COLO668 (cell line): ENCODE results near the gene MAIP1.
"Not testable (repeated sequence)": the region's sequence is repeated elsewhere in the genome, so short reads cannot be mapped to it uniquely, and the experiment has no call there.

ENCODE experiments used
- DNase-seq: peaks from one replicate; lab custom pipeline; 2025; ENCODE audit not compliant: unreplicated experiment; lab: John Stamatoyannopoulos, UW

MAIP1 gene, protein sequence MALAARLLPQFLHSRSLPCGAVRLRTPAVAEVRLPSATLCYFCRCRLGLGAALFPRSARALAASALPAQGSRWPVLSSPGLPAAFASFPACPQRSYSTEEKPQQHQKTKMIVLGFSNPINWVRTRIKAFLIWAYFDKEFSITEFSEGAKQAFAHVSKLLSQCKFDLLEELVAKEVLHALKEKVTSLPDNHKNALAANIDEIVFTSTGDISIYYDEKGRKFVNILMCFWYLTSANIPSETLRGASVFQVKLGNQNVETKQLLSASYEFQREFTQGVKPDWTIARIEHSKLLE

DNA sequence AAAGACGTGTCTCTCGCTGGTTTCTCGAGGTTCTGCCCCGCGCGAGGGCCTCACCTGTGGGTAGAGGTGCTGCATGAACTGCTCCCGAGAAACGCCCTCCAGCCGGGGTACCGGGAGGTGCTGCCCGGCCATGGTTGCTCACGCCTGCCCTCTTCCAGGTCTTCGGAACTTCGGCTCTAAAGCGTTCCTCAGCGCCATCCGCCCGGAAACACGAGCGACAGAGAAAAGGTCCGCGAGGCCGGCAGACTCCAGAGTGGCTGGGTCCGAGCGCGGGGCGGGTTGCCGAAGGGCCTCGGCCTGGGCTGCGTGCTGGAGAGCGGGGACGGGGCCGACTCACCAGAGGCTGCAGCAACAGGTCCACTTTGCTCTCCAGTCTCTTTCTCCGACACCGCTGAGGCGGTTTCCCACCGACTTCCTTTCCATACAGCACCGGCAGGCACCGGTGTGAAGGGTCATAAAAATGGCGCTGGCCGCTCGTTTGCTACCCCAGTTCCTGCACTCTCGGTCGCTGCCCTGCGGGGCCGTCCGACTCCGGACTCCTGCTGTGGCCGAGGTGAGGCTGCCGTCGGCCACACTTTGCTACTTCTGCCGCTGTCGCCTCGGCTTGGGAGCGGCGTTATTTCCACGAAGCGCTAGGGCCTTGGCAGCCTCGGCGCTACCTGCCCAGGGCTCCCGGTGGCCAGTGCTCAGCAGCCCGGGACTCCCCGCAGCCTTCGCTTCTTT is at the start of gene MAIP1, which contains the start of gene TYW5:
MAIP1 (plus strand) TSS at position 244 of the 723 bp plus-strand sequence; CDS start at position 461, 217 bp downstream.
TYW5 (minus strand) TSS at position 153 of the 723 bp plus-strand sequence; CDS start at position 132, 21 bp downstream.
- DNase-seq, result peak; percentile 89

DNA sequence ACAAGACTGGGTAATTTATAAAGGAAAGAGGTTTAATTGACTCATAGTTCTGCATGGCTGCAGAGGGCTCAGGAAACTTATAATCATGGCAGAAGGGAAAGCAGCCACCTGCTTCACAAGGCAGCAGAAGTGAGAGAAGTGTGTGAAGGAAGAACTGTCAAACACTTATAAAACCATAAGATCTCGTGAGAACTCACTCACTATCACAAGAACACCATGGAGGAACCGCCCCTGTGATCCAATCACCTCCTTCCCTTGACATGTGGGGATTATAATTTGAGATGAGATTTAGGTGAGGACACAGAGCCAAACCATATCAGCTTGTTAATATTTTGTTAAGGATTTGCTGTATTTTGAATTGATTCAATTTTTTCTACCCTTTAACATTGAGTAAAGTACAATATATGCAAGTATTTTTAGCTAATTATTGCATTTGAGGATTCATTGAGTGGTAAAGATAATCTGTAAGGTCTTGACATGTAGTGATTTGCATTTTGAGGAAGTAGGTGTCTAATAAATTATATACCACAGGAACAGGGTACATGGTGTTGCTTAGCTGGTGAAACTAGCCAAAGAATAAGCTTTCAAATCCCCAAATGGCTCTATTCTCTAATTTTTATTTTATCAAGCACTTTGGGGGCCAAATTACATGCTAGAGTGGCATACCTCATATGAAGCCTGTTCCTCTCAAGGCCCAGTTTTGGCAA is 48.2 kb upstream of the MAIP1 start:
- no peak for DNase-seq

DNA sequence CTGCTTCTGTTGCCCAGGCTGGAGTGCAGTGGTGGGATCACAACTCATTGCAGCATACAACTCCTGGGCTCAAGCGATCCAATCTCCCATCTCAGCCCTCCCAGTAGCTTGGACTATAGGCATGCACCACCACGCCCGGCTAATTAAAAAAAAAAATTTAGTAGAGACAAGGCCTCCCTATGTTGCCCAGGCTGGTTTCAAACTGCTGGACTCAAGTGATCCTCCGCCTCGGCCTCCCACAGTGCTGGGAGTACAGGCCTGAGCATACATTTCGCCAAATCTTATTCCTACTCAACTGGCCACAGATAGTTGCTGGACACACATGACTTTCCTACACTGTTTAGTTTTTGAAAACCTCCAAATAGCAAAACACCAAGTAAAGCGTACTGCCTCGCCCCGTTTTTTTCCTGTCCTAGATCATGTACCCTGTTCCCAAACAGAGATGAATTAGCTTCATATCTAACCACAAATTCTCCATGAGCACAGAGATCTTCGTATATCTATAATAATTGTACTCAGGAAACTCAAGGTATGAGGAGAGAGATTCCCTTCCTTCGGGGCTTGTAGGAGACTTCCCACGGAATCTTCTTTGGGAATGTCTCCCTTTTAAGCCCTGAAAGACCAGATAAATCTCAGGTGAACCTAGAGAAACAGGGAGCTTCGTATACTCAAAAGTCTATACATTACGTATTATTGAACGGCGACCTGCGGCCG is 44.9 kb upstream of the MAIP1 start:
- DNase-seq, result no peak

DNA sequence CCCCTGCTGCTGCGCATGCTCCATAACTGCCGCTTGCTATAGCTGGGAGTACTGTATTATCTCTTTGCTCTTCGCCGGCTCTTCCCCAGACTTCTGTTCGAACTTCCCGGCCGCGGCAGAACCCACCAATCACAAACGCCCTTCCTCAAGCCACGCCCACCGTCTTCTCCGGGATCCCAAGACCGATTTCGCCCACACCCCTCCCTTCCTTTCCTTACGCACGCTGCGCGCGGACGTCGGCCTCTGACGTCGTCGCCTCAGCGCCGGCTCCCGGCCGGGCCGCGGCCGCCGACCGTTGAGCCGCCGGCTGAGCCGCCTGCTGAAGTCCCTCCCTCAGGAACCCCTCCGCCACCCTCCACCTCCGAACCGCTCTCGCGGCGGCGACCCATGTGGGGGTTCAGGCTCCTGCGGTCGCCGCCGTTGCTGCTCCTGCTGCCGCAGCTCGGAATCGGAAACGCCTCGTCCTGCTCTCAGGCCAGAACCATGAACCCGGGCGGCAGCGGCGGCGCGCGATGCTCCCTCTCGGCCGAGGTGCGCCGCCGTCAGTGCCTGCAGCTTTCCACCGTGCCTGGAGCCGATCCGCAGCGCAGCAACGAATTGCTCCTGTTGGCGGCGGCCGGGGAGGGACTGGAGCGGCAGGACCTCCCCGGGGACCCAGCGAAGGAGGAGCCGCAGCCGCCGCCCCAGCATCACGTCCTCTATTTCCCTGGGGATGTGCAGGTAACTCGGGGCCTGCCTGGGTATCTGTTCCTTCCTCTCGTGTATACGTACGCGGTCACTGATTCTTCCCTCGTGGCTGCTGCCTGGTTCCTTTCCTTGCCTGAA is 44.1 kb upstream of the MAIP1 start, which contains the start of gene C2orf69:
C2orf69 (plus strand) TSS at position 242 of the 825 bp plus-strand sequence; CDS start at position 388, 146 bp downstream.
- DNase-seq, result peak; percentile 97

DNA sequence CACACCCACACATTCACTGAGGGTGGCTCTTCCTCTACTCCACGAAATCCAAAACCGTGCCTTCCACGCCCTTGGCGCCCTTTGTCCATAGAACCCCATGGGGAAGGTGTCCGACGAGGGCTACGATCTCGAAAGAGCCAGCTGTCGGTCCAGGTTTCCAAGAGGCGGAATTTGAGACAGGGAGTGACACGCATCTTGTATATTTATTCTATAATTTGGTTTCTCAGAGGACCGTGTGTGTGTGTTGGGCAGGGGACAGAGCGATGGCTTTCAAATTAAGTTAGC is 43.6 kb upstream of the MAIP1 start:
- peak; percentile 69 for DNase-seq

DNA sequence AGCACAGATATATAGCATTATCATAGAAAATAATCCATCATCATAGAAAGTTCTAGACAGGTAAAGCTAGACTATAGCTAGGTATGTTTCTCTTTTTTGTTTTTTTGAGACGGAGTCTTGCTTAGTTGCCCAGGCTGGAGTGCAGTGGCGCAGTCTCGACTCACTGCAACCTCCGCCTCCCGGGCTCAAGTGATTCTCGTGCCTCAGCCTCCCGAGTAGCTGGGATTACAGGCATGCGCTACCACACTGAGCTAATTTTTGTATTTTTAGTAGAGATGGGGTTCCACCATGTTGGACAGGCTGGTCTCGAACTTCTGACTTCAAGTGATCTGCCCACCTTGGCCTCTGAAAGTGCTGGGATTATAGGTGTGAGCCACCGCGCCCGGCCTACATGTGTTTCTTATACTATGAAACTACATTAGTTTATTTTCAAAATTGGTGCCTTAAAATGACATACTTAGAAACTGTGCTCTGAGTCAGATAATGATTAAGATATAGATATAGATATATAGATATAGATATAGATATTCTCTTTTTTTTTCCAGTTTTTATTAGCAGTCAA is 42.7 kb upstream of the MAIP1 start:
- DNase-seq, result not testable (repeated sequence)

DNA sequence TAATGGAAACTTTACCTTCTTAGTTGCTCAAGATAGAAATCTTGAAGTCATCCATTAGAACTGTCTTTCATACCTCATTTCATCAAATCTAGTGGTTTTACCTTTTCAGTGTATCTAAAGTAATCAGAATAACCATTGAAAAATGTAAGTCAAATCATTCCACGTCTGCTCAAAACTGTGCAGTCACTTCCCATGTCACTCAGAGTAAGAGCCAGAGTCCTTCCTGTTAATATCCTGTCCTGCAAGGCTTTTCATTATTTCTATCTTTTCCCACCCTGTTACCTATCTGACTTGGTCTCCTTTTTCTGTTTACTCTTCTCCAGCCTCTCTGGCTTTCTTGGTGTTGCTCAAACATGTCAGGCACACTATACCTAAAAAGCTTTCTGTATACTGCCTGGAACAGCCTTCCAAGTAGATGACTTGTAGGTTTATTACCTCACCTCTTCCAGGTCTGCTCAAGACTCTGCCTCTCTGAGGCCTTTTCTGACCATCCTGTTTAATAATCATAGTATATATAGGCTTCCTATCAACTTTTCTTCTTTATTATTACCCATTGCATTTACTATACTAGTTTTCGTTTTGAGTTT is 40.9 kb upstream of the MAIP1 start:
- no peak for DNase-seq

DNA sequence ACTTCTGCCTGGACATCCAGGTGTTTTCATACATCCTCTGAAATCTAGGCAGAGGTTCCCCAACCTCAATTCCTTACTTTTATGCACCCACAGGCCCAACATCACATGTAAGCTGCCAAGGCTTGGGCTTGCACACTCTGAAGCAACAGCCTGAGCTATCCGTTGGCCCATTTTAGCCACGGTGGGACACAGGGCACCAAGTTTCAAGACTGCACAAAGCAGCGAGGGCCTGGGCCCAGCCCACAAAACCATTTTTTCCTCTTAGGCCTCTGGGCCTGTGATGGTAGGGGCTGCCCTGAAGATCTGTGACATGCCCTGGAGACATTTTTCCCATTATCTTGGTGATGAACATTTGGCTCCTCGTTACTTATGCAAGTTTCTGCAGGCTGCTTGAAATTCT is 38.4 kb upstream of the MAIP1 start:
- DNase-seq, result no peak

DNA sequence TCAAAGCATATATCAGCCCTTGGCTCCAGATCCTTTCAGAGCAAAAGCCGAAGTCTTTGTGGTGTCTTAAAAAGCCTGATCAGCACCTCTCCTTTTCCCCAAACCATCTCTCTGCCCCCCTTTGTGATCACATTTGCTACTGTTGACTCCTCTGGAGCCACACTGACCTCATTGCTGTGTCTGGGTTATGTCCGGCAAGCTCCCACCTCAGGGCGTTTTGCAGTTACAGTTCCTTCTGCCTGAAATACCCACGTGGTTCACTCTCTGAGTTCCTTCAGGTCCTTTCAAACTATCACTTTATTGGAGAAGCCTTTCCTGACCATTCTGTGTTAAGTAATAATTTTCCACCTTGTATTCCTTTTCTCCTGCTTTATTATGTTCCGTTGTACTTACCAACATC is 32.5 kb upstream of the MAIP1 start:
- DNase-seq, result no peak

DNA sequence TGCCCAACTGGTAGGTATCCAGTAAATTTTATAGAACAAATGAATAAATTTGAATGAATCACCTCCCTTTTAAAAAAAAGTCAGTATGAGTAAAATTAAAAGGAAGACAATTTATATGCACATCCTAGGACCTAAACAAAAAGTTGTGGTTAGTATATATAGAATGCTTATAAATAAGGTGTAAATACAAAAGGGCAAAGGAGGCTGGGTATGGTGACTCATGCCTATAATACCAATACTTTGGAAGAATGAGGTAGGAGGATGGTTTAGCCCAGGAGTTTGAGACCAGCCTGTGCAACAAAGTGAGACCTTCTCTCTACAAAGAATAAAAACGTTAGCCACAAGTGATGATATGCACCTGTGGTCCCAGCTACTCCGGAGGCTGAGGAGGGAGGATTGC is 31.5 kb upstream of the MAIP1 start:
- no peak for DNase-seq

DNA sequence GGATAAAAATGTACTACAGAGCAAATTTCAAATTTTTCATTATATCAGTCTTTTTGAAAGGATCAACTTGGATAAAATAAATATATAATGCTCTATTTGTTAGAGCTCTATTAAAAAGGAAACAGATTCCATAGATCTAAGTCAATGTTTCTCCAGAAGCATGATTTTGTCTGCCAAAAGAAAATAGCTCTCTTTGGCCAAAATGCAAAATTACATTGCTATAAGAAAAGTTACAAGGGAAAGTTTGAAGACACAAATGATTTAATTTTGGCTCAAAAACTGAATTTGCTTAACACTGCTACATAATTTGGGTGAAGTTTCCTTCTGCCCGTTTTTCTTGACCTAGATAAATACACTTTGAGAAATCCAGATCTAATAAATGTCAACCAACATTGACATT is 28.6 kb upstream of the MAIP1 start:
- DNase-seq, result no peak

DNA sequence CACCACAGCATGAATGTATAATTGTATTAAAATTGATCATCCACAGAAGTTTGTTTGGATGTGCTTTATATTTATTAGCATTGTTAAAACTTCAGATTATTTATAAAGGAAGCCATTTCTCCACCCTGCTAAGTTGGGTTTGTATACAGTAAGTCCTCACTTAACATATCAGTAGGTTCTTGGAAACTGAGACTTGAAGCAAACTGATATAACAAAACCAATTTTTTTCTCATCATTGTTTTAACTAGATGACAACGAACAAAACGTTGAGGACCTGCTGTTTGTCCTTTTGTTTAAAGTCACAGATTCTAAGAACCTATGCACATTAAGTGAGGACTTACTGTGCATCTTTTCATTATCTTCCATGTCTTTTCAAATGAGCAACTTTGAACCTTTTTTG is 27.2 kb upstream of the MAIP1 start:
- DNase-seq, result no peak

DNA sequence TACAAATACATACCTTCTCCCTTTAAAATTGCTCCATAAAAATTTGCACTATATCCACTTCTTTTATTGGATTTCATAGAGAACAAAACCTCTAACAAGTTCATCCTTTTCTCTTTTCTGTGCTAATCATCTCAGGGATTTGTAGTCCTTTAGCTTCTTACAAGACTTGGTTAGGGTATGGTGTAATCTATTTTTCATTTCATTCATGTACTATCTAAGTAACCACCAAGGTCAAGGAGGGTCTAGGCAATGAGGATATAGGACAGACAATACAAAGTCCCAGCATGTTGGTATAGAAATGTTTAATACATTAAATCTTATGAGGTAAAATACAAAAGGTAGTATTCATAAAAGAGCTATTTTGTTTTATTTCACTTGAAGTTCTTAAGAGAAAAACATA is 26.8 kb upstream of the MAIP1 start:
- no peak for DNase-seq

DNA sequence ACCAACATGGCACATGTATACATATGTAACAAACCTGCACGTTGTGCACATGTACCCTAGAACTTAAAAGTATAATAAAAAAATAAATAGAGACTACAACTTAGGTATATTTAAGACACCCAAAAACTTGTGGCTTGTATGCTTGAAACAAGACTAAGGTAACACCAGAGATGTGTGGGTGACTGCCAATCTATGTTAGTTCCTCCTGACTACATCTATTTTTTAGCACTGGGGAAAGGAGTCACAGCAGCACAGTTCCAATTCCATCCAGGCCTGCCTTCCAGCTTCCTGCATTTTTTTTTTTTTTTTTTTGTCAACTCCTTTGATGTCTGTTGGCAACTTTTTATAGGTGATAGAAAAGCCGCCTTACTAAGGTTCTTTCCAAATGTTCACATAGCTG is 26.1 kb upstream of the MAIP1 start:
- no peak for DNase-seq

DNA sequence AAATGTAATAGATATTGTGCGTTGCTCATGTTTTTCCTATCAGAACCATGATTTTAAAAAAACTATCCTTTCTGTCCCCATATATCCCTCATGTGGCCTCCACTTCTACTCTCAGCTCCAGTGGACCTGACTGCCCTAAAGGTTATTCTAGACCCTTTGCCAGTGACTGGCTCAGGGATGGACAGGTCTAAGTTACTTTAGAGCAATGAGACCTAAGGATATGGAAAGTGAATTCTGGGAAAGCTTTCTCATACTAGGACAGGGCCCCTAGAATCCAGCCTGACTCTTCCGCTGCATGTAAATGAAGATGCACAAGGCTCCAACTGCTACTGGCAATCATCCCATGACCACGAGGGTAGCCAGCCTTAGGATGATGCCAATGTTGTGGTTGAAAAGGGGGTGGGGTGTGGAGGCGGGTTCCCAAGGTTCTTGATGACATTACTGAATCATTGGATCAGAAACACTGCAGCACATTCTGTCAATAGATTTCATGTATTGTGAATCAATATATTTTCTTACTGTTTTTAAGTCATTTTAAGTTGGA is 23.0 kb upstream of the MAIP1 start:
- DNase-seq, result no peak

DNA sequence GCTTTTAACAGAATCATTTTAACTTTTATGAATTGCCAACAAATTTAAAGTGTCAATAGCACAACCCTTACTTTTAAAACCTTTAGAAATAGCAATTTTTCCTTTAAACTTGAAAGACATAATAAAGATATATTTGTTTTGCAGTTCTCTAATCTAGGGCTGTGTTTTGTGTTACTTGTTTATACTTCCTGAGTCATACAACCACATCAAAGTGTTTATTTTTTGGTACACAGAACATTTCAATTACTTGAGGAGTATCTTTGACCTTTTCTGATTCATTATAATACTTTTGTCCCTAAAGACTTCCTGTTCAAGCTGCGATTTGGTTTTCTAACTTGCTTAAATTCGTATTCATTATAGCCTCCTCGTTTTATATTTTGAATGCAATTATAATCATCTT is 21.9 kb upstream of the MAIP1 start:
- DNase-seq, result no peak

DNA sequence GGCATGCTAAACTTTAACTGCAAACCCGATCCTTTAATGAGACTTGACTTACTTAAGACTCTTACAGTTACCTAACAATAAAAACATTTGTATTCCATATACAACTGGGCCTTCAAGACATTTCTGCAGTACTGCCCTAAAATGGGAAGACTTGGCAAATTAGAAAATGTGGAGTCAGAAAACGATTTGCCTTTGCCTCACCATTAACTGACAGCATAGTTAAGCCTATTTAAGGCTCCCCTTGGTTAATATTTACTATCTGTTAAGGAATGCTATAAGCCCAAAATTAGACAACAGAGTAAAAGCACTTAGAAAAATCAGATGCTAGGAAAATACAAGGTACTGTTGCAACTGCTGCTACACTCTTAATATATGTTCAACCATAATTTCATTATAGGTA is 18.8 kb upstream of the MAIP1 start:
- DNase-seq, result no peak

DNA sequence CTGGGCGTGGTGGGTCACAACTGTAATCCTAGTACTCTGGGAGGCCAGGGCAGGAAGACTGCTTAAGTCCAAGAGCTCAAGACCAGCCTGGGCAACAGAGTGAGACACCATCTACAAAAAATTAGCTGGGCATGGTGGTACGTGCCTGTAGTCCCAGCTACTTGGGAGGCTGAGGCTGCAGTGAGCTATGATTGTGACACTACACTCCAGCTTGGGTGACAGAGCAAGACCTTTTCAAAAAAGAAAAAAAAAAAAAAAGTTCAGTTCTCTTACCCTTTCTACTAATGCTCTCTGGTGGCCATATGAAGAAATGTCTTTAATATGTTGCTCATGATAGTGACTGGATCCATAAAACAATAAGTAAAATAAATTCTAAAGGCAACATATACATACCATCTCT is 15.0 kb upstream of the MAIP1 start:
- no peak for DNase-seq

DNA sequence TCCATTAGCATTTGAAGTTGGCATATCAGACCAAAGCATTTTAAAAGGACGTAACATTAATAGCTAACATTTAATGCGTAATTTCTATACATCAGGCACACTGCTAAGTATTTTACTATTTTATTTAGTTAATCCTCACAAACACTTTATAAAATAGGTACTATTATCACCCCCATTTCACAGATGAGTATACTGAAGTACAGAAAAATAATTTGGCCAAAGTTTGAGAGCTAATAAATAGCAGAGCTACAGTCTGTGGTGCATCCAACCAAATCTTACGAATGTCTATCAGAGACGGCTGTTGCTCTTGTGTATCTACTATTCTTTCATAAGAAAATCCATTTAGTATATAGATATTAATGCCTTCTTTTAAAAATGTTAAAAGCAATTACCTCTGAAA is 12.0 kb upstream of the MAIP1 start:
- DNase-seq, result no peak

DNA sequence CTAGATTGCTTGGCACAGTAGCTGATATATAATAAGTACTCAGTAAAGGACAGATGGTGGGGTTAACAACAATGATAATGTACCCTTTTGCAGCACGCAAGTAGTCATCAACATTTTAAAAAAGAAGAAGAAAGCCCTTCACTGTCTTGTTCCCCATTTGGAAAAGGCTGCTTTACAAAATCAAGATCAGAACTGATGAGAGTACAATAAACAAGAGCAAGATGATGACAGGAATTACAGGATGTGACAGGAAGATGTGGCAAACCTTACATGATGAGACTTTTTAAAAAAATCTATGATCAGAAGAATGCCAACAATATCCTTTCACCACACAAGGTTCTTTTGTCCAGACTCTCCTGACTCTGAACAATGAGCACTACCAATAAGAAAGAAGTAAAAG is 9.2 kb upstream of the MAIP1 start:
- no peak for DNase-seq
